K562 (cell line): ENCODE results near the gene SEC14L5. TPM values are rescaled to one million over a fixed set of nuclear protein-coding genes. Genes with fewer than 3 reads are reported as not detected.

Experiments used
- ATAC-seq: fragments of 200-7000 bp; cut with Tn5 transposase; 3 replicates; pipeline ENCODE4 v1.9.1; 2020; ENCODE audit warnings: moderate library complexity
- BruUV-seq: library from RNA; stranded (reverse); fragments of 400-500 nt; replicated peaks from 2 replicates; lab custom pipeline; 2021; lab: Mats Ljungman, UMichigan
- CTCF ChIA-PET: fragments of 300-600 bp; formaldehyde crosslinking; extraction: SDS; loops from one replicate; lab custom pipeline; 2021; ENCODE audit warnings: low intra/inter-chr PET ratio; lab: Yijun Ruan, JAX
- POLR2A ChIA-PET: fragments of 300-600, 350-650 bp; sonication (Branson Sonifier 250); formaldehyde crosslinking; extraction: SDS; loops from one replicate; lab custom pipeline; 2021; ENCODE audit warnings: antibody characterized with exemption, inconsistent platforms; lab: Yijun Ruan, JAX
- DNase-seq, 4 experiments: peaks; one replicate each; pipeline versions ENCODE4 v3.0.0 to v3.0.0-alpha.2; 2011 to 2018; ENCODE audit warnings: low spot score in 3 of 4, mixed read lengths in 3 of 4; ENCODE audit errors: extremely low read depth in 1 of 4
- FAIRE-seq: peaks from 2 replicates; lab custom pipeline; 2011; peaks lifted over from hg19 to GRCh38; lab: Jason Lieb, UNC
- H2AFZ ChIP-seq: 2 replicates; pipeline ENCODE4 v1.6.0; 2011; ENCODE audit warnings: low read depth, low read length, control low read depth, inconsistent platforms
- H3K27ac ChIP-seq: fragments of 200-600 bp; 3 replicates; pipeline ENCODE4 v1.8.0; 2011; ENCODE audit warnings: low read depth, mild to moderate bottlenecking, control low read depth, inconsistent platforms, low read length, moderate library complexity, mixed read lengths; ENCODE audit errors: extremely low read depth
- H3K27me3 ChIP-seq, 2 experiments: fragments of 300-600 bp in 1 of 2; 2 replicates in 1 of 2; 3 replicates in 1 of 2; pipeline versions ENCODE4 v1.6.0 to v1.8.0; 2011; ENCODE audit warnings: inconsistent platforms in 2 of 2, low read length in 2 of 2, mild to moderate bottlenecking in 1 of 2, mixed read lengths in 1 of 2, moderate library complexity in 1 of 2; ENCODE audit not compliant: control insufficient read depth in 2 of 2, insufficient read depth in 2 of 2
- H3K36me3 ChIP-seq: fragments of 300-600 bp; 3 replicates; pipeline ENCODE4 v1.8.0; 2011; ENCODE audit warnings: mild to moderate bottlenecking, low read length, inconsistent platforms; ENCODE audit not compliant: control insufficient read depth, insufficient read depth
- H3K4me1 ChIP-seq, 2 experiments: fragments of 200-600 bp in 1 of 2; replicated peaks in 1 of 2; 2 replicates in 1 of 2; 3 replicates in 1 of 2; pipeline versions ENCODE4 v1.5.1 to v1.8.0; 2011; ENCODE audit warnings: inconsistent platforms in 2 of 2, low read length in 2 of 2, mild to moderate bottlenecking in 1 of 2, mixed read lengths in 1 of 2, moderate library complexity in 1 of 2; ENCODE audit not compliant: control insufficient read depth in 2 of 2, insufficient read depth in 2 of 2
- H3K4me2 ChIP-seq: 2 replicates; pipeline ENCODE4 v1.6.1; 2011; ENCODE audit warnings: low read length, control low read depth, inconsistent platforms, mixed read lengths; ENCODE audit not compliant: insufficient read depth
- H3K4me3 ChIP-seq: fragments of 200-600 bp; sonication (generic), shearing (Covaris generic); 2 replicates; pipeline ENCODE4 v1.5.1; 2016; ENCODE audit warnings: control low read depth, inconsistent platforms
- H3K79me2 ChIP-seq: fragments of 200-600 bp; 3 replicates; pipeline ENCODE4 v1.8.0; 2011; ENCODE audit warnings: low read length, inconsistent platforms; ENCODE audit not compliant: control insufficient read depth, insufficient read depth
- H3K9ac ChIP-seq, 2 experiments: 2 replicates each; pipeline versions ENCODE4 v1.6.0 to v1.6.1; 2011; ENCODE audit warnings: low read depth in 2 of 2, low read length in 2 of 2, control low read depth in 1 of 2, inconsistent platforms in 1 of 2, mild to moderate bottlenecking in 1 of 2, mixed read lengths in 1 of 2; ENCODE audit not compliant: insufficient read depth in 1 of 2
- H3K9me1 ChIP-seq: one replicate; pipeline ENCODE4 v1.6.0; 2011; ENCODE audit warnings: inconsistent platforms, mild to moderate bottlenecking, low read length, moderate library complexity; ENCODE audit not compliant: control insufficient read depth, insufficient read depth
- H3K9me3 ChIP-seq: replicated peaks from 2 replicates; pipeline ENCODE4 v1.5.1; 2011; ENCODE audit warnings: low read depth, low read length, inconsistent platforms; ENCODE audit not compliant: control insufficient read depth, insufficient read depth
- H4K20me1 ChIP-seq: replicated peaks from 2 replicates; pipeline ENCODE4 v1.6.1; 2011; ENCODE audit warnings: low read length, inconsistent platforms, mixed read lengths; ENCODE audit not compliant: control insufficient read depth, insufficient read depth
- CBFA2T3 ChIP-seq: fragments of 450-650 bp; IDR thresholded peaks from 2 replicates; pipeline ENCODE4 v1.6.1; 2017
- E2F6 ChIP-seq, 2 experiments: IDR thresholded peaks; 2 replicates each; pipeline ENCODE4 v1.6.1; 2011; ENCODE audit warnings: borderline replicate concordance in 1 of 2, control low read depth in 1 of 2, low read depth in 1 of 2, low read length in 1 of 2, mild to moderate bottlenecking in 1 of 2, mixed read lengths in 1 of 2, moderate library complexity in 1 of 2; ENCODE audit not compliant: insufficient read depth in 1 of 2, insufficient read length in 1 of 2, poor library complexity in 1 of 2, severe bottlenecking in 1 of 2; ENCODE audit errors: extremely low read depth in 1 of 2
- GTF2E2 ChIP-seq: fragments of 200-800 bp; sonication (Bioruptor generic); IDR thresholded peaks from 2 replicates; pipeline ENCODE4 v1.6.1; 2016; ENCODE audit warnings: missing genetic modification characterization, missing compliant biosample characterization
- HNRNPUL1 ChIP-seq: fragments of 200-400 bp; formaldehyde crosslinking; IDR thresholded peaks from 2 replicates; pipeline ENCODE4 v1.6.1; 2017; ENCODE audit warnings: low read length
- IFI16 ChIP-seq: fragments of 250-450 bp; sonication (Bioruptor Pico); IDR thresholded peaks from 2 replicates; pipeline ENCODE4 v2.1.2; 2022; ENCODE audit warnings: mild to moderate bottlenecking, inconsistent platforms
- L3MBTL2 ChIP-seq: fragments of 450-650 bp; IDR thresholded peaks from 2 replicates; pipeline ENCODE4 v1.6.1; 2016; ENCODE audit warnings: mild to moderate bottlenecking, moderate library complexity
- NELFE ChIP-seq: IDR thresholded peaks from 2 replicates; pipeline ENCODE4 v1.6.1; 2011; ENCODE audit warnings: mild to moderate bottlenecking; ENCODE audit not compliant: insufficient read depth, insufficient read length
- NFXL1 ChIP-seq: fragments of 450-650 bp; formaldehyde crosslinking; IDR thresholded peaks from 2 replicates; pipeline ENCODE4 v1.4.0; 2021; ENCODE audit warnings: mild to moderate bottlenecking
- RFX1 ChIP-seq: fragments of 450-650 bp; IDR thresholded peaks from 2 replicates; pipeline ENCODE4 v1.6.1; 2016; ENCODE audit warnings: mild to moderate bottlenecking, moderate library complexity
- SRSF7 ChIP-seq: fragments of 200-400 bp; formaldehyde crosslinking; optimal IDR thresholded peaks from 2 replicates; pipeline ENCODE3; 2017; ENCODE audit warnings: mild to moderate bottlenecking, low read depth, low read length
- TCF15 ChIP-seq: fragments of 250-450 bp; sonication (Bioruptor Pico); IDR thresholded peaks from 2 replicates; pipeline ENCODE4 v1.8.0; 2022; ENCODE audit warnings: moderate library complexity, mild to moderate bottlenecking, inconsistent platforms
- ZNF184 ChIP-seq: sonication (generic); formaldehyde crosslinking; IDR thresholded peaks from 2 replicates; pipeline ENCODE4 v1.5.0; 2020; ENCODE audit warnings: missing genetic modification reagents
- WGBS: fragments of 100-300 bp; shearing (Covaris generic); methylation state at CpG from one replicate; pipeline ENCODE4 v1.1.6; 2016; ENCODE audit warnings: low coverage, mixed read lengths; ENCODE audit not compliant: insufficient coverage; ENCODE audit errors: missing lambda C conversion rate; 5-methylcytosine and 5-hydroxymethylcytosine counted together
- in situ Hi-C: fragments of 300-500 bp; cut with MboI; formaldehyde crosslinking; loops from 4 replicates; pipeline ENCODE4 v1.15.0; 2018; ENCODE audit warnings: inconsistent platforms, mixed read lengths
- intact Hi-C: fragments of 100-400 bp; cut with micrococcal nuclease; formaldehyde crosslinking; loops from 2 replicates; pipeline ENCODE4 v1.14.2; 2022
- polyA plus RNA-seq, 8 experiments: library from polyadenylated mRNA; depleted of rRNA in 4 of 8; stranded (reverse) in 5 of 8; unstranded in 3 of 8; fragments of >200 nt; fragmentation: Nextera tagmentation in 2 of 8; fragmentation: Illumina TruSeq in 1 of 8; extraction: Ambion mirVana in 2 of 8; extraction: Trizol in 1 of 8; gene quantifications; 2 replicates each; pipeline versions ENCODE4 v1.2.1 to v1.2.3, GENCODE V29; 2011 to 2014; ENCODE audit warnings: inconsistent platforms in 1 of 8, missing spikeins in 1 of 8
- total RNA-seq, 7 experiments: library from RNA; depleted of rRNA in 6 of 7; stranded (reverse); fragments of >200 nt in 6 of 7; fragmentation: Illumina TruSeq in 2 of 7; extraction: Trizol in 2 of 7; gene quantifications; 2 replicates each; pipeline versions ENCODE4 v1.2.1 to v1.2.3, GENCODE V29; 2011 to 2021; ENCODE audit warnings: low replicate concordance in 1 of 7
- TF ChIP-seq, protein P1 (sequence below): fragments of 250-450 bp; sonication (Bioruptor Pico); IDR thresholded peaks from 2 replicates; pipeline ENCODE4 v1.4.0; 2020; ENCODE audit warnings: borderline replicate concordance
- TF ChIP-seq, protein P2 (sequence below): fragments of 250-450 bp; sonication (Bioruptor Pico); IDR thresholded peaks from 2 replicates; pipeline ENCODE4 v1.4.0; 2020

SEC14L5 gene
- total and polyA plus RNA-seq, 9 of the 15 experiments (the other 6 are each of a cell fraction or from before 2014, with no cell fraction given): 0.11 TPM; not detected in 8

GRCh38 chr16:4942481-4942880 lies 15.6 kb upstream of the SEC14L5 start:
- WGBS: 37% methylated on average over 9 of the region's 9 CpGs
- Histone ChIP-seq H4K20me1 (peaks cover 6% of the 10 kb centered on the region; the same call in 1 of the 2 replicates), H3K4me1 (peaks cover 0 to 20% of the 10 kb centered on the region in 2 experiments; a peak in 3 of 5 replicates), H3K4me3 (no peak overlapping the region), H2AFZ (no peak overlapping the region), H3K9me1 (no peaks in the 10 kb centered on the region), H3K9ac (no peak overlapping the region), H3K9me3 (no peaks in the 10 kb centered on the region), H3K36me3 (no peaks in the 10 kb centered on the region), H3K27ac (no peak overlapping the region), H3K27me3 (peaks cover 0 to 27% of the 10 kb centered on the region in 2 experiments; a peak in 2 of 5 replicates), H3K4me2 (no peak overlapping the region), H3K79me2 (no peaks in the 10 kb centered on the region)
- ChIA-PET POLR2A (interaction anchor here (0.8 kb wide), 1 partner anchor 11 kb away, joined by 3 read pairs; no protein-coding TSS in a partner anchor), CTCF (no interaction called here)
- no peak for FAIRE-seq
- DNase-seq: no peak
- intact Hi-C loops: no loop called here
- TF ChIP-seq, protein P1, sequence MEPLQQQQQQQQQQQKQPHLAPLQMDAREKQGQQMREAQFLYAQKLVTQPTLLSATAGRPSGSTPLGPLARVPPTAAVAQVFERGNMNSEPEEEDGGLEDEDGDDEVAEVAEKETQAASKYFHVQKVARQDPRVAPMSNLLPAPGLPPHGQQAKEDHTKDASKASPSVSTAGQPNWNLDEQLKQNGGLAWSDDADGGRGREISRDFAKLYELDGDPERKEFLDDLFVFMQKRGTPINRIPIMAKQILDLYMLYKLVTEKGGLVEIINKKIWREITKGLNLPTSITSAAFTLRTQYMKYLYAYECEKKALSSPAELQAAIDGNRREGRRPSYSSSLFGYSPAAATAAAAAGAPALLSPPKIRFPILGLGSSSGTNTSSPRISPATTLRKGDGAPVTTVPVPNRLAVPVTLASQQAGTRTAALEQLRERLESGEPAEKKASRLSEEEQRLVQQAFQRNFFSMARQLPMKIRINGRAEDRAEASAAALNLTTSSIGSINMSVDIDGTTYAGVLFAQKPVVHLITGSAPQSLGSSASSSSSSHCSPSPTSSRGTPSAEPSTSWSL (CRISPR knock-in tag): no peak
- no peak for TF ChIP-seq HNRNPUL1
- no peak for TF ChIP-seq CBFA2T3
- no peak for TF ChIP-seq GTF2E2 (tag)
- no peak for TF ChIP-seq IFI16 (CRISPR knock-in tag)
- no peak for TF ChIP-seq L3MBTL2
- TF ChIP-seq E2F6 (IDR thresholded peaks at IDR 0.05; ENCODE audit: borderline replicate concordance in 1 of 2, extremely low read depth in 1 of 2, insufficient read depth in 1 of 2, insufficient read length in 1 of 2, low read depth in 1 of 2, low read length in 1 of 2, poor library complexity in 1 of 2, severe bottlenecking in 1 of 2): no peak
- no peak for TF ChIP-seq ZNF184 (CRISPR knock-in tag)
- TF ChIP-seq SRSF7: no peak
- TF ChIP-seq, protein P2, sequence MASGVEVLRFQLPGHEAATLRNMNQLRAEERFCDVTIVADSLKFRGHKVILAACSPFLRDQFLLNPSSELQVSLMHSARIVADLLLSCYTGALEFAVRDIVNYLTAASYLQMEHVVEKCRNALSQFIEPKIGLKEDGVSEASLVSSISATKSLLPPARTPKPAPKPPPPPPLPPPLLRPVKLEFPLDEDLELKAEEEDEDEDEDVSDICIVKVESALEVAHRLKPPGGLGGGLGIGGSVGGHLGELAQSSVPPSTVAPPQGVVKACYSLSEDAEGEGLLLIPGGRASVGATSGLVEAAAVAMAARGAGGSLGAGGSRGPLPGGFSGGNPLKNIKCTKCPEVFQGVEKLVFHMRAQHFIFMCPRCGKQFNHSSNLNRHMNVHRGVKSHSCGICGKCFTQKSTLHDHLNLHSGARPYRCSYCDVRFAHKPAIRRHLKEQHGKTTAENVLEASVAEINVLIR: no peak
- TF ChIP-seq NFXL1 (CRISPR knock-in tag): no peak
- TF ChIP-seq TCF15 (CRISPR knock-in tag): no peak
- no peak for TF ChIP-seq RFX1
- TF ChIP-seq NELFE: no peak
- no TSS peak for BruUV-seq
- in situ Hi-C loops: no loop called here
- no peak for ATAC-seq
